Limb (tissue), 2 donors: ENCODE results near the gene HPS1.

Experiments used
- DNase-seq, 2 donors: peaks; one replicate each; pipeline ENCODE4 v3.0.0-alpha.2; 2016; ENCODE audit errors: extremely low spot score in 2 of 2

The HPS1 gene

DNA sequence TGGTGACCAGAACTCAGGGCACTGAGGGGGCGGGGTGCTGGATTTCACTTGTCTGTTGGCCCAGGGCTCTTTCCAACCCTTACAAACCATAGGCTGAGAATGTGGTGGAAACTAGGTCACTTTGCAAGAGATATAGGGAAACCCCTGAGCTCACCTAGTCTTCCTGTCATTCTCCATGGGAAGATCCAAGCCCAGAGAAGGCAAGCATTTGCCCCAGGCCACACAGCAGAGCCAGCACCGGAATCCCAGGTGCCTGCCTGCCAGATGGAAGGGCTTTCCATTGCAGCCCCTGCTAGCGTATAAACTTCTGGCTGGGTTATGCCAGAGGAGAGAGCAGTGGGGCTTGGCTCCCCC is 32.2 kb downstream of the HPS1 start:
- DNase-seq, result no peak

DNA sequence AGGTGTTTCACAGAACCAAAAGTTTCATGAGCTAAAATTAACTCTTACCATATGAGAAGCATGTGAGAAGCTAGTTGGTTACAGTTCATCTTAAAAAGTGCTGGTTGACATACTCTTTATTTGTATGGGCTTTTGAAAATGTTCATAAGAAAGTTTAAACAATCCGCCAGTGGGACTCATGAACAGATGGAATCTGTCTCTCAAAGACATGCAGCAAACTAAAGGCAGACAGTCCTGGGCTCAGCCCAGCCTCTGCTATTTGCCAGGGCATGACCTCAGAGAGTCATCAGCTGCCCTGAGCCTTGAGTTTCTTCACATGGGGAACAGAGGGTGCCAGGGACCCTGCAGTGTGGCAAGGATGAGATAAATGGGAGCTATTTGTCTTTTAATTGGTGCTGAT is 35.0 kb downstream of the HPS1 start:
- DNase-seq, result no peak

DNA sequence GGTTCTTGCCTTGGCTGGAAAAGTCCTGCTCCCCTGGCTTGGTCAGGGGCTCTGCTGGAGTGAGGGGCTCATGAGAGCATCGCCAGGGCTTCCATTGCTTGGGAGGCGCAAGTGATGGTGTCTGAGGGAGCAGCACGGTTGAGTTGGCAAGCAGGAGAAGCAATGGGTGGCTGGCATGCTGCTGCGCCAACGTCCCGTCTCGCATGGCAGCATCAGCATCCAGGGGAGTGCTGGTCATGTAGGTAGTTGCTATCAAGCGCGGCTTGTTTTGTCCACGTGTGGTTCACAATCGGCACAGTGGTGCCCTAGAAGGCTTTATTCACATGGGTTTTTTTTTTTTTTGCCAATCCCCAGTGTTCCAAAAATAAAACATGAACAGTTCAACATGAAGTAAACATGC is 35.6 kb downstream of the HPS1 start:
- no peak for DNase-seq

DNA sequence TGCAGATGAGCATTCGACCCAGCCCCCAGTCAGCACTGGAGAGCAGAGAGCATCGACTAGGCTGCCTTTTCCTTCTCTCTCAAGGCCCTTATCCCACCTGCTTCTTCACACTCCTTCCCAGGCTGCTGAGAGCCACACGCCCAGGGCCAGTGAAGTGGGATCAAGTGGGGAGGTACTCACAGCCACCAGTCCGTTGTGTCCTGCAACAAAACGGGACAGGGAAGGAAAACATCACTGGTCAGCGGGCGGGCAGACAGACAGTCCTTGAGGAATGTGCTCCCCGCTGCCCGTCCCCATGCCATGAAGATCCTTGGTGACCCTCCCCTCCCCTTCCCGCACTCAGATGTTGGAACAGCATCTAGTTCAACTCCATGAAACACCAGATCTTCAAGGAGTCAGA is 36.0 kb downstream of the HPS1 start:
- no peak for DNase-seq

DNA sequence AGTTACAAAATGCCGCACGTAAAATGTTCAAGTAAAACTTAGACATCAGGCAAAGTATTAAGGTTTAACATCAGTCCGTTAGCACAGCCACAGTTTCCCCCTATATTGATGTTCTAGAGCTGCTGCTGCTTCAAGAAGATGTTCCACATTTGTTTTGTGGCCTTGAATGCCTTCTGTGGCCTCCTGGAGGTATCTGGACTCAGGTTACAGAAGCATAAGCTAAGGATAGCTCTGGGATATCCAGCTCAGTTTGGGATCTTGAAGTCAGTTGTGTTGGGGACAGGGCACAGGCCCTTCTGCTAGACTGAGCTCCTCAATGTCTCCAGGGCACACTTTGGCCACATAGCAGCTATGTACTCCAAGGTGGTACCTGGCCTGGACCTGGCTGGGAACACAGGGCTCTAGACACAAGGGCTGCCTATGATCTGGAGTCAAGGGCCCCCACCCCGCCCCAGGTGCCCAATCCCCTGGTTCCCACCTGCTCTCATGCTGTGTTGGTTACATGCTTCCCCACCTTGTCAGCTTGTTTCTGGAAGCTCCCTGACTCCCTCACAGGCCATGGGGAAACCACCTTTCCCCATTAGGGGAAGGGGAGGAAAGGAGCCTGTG is 36.5 kb downstream of the HPS1 start:
- no peak for DNase-seq

DNA sequence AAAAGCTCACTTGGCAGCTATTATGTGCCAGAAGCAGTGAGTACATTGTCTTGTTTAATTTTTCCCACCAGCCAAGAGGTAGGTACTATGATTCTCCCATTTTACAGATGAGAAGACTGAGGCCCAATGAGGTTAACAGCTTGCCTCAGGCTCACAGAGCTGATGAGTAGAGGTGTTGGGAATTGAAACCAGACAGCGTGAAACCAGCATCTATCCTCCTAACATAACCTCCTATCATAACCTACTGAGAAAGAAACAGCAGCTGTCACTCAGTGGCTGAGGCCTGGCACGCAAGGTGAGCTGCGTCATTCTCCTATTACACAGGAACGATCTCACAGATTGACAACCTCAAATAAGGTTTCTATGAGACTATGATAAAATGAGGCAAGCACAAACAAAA is 37.9 kb downstream of the HPS1 start:
- DNase-seq, result no peak

DNA sequence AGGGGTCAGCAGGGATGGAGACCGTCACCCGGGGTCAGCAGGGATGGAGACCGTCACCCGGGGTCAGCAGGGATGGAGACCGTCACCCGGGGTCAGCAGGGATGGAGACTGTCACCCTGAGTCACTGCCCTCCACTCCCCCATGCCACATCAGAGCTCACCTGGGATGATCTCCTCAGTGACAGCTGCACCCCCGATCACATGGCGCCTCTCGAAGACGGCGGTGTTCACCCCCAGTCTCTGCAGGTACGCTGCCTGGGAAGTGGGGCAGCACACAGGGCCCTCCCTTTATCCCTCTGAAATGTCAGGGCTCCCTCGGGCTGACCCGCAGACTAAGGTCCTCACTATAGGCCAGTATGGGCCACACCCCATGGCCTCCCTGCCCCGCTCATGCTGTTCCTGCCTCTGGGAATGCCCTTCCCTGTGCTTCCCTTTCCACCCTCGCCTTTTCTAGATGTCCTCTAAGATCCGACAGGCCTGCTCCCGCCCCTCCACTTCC is 38.9 kb downstream of the HPS1 start:
- DNase-seq, result no peak

DNA sequence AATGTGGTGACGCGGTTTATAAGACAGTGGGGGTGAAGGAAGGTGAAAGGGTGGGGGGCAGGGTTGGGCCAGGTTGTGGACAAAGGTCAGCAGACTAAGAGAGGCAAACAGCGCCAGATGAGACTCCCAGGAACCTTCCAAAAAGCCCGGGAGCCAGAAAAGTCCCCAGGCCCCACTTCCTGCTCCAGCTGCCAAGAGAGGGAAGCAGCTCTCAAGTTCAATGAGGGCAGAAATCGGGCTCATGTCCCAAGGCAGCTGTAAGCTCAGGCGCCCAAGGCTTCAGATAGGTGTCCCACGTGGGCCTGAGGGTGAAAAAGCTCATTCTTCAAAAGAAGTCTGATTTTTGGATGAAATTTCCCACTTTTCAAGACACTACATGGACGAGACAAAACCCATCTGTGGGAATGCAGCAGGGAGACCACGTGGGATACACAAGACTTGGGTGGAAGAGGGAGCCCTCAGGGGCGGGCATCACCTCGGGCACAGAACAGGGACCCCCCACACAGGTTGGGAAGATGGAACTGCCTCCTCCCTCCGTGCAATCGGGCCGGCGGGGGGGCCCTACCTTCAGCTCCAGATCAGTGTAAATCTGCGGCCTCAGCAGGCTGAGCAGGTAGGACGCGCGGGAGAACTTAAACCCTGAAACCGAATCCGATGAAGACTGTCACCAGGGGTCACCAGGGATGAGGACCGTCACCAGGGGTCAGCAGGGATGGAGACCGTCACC is 39.6 kb downstream of the HPS1 start:
- no peak for DNase-seq

DNA sequence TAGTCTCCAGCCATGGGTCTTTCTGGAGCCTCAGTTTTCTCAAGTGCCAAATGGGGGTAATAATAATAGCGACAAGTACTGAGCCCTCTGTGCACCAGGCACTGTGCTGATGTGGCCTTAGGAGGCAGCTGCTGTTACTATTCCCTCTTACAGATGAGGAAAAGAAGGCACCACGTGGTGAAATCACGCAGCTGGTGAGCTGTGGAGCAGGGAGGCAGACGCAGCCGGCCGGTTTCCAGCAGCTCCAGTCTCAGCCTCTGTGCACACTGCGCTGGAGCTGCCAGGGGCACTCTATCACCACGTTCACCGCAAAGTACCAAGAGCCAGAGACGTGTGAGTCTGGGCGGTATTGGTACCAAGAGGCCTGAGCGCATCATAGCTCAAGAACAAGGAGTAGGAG is 41.3 kb downstream of the HPS1 start:
- no peak for DNase-seq

DNA sequence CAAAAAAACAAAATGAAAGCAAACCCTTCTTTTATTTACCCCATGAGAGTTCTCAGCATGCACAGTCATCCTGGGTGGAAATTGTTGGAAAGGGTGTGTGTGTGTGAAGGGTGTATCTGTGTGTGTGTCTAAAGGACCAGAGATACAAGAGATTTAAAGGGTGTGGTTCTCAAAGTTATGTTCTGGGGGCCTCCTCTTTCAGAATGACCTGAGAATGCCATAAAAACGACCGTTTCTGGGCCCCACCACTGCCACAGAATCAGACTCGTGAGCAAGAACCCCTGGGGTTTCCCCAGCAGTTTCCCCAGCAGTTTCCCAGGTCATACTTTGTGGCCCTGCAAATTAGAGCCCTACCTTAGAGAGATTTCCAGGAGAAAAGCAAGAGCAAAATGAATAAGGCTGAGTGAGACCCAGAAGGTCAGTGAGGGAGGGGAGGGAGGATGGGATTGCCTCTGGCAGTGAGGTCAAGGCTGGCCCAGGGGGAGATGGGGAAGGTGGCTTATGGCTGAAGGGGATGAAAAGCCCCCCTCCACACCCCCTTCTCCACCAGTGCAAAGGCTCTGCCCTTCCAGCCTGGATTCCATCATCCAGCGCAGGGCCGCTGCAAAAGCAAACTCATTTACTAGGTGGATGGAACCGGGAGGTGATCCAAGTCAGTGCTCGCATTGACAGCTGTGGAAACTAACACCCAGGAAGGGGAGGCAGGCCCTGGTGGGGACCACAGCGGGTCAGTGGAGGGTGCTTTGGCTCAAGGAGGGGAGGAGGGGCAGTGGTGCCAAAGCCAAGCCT is 42.0 kb downstream of the HPS1 start:
- DNase-seq, result no peak

DNA sequence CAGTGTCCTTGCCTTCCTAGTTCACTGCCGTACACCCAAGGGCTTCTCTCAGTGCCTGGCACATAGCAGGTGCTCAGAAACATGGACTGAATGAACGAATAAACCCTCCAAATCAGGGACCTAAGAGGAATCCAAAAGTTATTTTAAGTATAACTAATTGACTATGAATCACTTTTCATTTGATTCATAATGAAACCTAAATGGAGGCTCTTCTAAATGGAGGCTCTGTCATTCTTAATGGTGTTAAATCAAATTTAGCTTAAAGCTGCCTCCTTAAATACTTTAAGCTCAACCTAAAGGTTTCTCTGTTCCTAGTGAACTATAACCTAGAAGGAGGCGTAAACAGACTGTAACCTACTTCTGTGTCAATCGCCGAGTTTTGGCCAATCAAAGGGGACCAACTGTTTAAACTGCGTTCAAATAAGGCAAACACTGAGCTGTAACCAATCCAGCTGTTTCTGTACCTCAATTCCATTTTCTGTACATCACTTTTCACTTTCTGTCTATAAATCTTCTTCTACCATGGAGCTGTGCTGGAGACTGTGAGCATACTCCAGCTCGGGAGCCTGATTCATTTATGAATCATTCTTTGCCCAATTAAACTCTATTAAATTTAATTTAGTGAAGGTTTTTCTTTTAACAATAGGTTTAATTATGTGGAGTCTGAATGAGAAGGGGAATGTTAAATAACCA is 42.8 kb downstream of the HPS1 start:
- DNase-seq, result no peak

DNA sequence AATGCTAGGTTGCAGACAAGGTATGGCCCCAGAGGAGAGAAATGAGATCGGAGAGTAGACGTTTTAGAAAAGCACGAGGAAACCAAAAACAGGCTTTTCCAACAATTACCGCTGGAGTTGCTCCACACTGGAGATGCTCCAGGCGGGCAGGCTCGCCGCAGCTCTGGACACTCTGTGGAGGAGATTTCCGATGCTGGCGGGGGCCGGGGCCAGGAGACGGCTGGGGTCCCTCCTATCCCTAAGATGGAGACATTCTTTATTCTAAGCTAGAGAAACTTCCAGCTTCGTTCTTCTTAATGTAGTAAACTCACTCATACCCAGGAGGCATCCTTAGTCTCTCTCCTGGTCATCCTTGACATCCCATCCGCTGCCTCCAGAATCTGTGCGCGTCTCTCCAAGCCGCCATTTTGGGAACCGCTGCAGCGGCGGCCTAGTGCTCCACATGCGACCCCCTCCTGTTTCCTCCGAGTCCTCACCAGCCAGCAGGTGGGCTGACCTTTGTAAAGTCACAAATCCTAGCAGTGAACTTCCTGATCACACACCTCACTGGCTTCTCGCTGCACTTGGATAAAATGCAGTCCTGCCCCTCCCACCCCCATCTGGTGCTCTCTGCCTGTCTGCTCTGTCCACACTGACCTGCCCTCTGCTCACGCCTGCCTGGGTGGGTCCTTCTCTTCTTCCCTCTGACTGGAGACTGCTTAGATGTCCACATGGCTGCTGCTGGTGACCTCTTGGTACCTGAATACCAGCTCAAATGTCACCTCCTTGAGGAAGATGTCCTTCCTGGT is 43.6 kb downstream of the HPS1 start:
- DNase-seq, result no peak

DNA sequence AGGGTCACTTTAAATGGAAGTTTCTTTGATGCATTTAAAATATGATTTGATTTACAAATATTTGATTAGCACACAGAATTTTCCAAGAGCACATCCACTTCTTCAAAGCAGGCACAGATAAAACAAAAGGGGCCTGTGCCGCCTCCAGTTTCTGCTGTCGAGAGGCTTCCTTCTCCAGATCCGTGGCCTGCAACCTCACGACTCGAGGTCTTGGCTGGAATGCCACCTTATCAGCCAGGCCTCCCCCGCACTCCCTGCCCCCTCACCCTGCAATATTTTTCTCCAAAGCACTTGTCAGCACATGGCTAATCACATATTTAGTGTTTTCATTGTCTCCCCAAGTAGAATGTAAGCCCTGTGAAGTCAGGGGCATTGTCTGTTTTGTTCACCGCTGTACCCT is 44.3 kb downstream of the HPS1 start:
- no peak for DNase-seq

DNA sequence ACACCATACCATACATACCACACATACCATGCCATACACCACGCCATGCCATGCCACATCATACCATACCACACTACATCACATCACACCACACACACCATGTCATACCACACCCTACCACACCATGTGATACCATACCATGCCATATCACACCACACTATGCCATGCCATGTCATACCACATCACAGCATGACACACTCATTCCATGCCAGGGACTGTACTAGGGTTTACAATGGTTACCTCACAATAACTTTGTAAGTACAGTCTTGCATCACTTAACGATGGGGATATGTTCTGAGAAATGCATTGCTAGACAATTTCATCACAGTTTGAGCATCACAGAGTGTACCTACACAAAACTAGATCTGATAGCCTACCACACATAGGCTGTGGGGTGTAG is 46.3 kb downstream of the HPS1 start:
- DNase-seq, result no peak

DNA sequence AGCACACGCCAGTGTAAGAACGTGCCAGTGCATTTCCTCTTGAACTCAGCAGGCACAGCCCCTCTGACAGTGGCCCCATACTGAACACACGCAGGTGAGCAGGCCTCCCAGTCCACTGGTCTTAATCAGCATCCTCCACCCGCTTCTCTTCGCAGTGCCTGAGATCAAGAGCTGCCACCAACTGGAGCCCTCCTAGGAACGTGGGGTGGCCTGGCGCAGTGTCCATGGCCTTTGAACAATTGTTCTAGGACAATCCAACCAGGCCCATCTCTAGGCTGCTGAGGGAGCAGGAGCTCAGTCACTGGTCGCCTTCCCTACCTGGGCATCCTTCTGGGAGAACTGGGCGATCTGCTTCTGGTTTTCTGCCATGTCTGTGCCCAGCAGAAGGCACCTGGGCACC is 47.0 kb downstream of the HPS1 start:
- DNase-seq, result no peak

DNA sequence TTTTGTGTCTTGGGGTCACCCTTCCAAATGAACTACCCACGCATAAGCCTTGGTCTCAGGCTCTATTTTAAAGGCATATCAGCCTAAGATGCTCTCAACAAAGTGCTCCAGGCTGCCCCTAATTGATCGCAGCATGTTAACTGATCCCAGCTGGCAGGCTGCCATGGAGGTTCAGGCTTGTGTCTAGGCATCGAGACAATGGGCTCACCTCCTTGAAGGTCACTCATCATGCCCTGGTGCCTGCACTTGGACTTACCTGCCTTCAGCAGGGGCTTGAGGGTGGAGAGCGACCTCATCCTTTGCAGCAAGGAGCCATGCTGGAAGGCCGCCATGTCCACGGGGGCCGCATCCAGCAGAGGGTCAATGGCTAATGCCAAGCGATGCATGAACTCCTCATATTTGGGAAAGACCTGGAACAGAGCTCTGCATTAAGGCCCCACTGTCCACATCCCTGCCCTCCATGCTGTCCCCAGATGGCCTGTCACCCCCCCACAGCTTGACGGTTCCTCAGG is 49.6 kb downstream of the HPS1 start:
- DNase-seq, result no peak

DNA sequence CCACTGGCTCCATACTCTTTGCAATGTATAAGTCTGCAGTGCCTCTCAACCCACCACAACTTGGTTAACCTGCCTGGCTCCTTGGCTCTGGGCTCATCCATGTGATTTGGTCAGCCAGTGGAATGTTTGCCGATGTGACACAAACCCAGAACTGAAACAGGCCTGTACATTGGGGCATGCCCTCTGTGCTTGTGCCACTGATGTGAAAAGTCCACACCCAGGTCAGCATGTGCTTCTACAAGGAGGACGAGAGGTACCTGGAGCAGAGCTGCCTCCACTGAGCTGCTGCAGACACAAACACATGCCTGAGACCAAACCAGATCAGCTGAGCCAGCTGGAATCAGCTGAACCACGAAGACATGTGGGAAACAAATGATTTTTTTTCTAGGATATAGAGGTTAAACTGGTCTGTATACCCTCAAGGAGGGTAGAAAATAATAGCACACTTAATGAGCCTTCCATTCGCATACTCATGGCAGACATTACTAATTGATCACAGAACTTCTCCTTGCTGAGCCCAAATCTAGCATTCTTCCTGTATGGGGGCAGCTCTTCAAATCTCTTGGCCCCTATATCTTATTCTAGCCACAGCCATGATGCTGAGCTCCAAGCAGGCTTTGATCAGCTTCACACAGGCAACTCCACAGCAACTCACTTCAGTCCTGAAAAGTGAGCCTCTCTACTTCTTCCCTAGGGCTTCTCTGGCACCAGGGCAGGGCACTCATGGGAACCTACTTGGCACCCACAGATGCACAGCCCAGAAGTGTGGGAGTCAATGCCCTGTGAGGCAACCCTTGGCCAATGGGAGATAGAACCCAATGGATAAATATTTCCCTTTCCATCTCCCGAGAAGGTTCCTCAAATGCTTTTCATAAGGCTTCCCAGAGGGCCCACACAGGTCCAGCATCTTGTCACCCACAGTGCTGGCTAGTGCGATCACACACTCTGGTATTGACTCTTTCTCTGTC is 50.4 kb downstream of the HPS1 start:
- no peak for DNase-seq

DNA sequence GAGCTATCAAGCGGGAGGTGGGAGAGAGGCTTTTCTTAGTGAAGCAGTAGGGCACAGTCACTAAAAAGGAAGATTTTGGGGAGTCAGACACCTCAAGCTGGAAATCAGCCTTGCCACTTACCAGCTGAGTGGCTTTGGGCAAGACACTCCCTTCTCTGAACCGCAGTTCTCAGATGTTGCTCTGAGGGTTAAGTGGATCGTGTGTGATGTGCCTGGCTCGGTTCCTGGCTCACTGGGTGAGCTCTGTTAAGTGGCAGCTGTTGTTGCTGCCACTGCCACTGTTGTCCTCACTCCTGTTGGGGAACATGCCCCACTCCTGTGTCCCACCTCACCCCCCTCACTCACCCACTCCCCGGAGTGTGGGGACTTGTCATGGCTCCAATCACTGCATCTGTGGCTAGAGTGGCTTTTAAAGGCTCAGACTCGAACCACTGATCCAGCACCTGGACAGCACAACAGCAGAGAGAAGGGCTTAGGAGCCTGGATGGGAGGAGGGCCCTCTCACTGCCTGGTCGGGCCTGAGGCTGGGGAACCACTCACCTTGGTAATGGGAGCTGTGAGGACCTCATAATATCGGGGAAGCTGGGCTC is 51.8 kb downstream of the HPS1 start:
- no peak for DNase-seq

DNA sequence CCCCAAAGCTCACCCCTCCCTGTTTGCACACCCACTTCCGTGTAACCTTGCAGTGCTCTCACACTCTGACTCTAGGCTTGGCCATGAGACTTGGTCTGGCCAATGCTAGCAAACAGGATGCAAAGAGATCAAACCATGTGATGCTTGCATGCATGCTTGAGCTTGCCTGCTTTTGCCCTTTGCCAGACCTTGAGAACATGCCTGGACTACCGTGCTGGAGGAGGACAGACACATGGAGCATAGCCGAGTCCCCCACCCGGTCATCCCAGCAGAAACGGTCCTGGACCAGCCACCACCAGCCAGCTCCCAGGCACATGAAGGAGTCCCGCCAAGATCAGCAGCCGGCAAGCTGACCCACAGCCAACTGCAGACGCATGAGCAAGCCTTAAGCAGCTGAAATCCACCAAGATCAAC is 55.1 kb downstream of the HPS1 start:
- no peak for DNase-seq

DNA sequence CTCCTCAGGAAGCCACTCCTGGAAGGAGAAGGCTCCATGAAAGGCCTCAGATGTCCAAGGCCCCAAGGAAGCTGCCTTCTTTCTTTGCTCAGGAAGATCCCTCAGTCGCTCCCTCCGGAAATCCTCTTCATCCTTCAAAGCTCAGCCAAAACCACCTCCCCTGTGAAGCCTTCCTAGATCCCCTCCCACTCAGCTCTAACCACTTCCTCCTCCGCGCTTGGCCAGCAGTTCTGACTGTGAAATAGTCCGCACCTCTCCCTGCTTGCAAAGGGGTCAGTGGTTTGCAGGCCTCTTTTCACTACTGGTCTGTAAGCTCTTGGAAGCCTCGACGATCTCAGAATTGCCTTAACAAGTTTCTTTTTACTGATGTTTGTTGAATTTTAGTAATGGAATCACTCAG is 55.7 kb downstream of the HPS1 start:
- no peak for DNase-seq
